Glutamatergic neuron (in vitro differentiated cells): ENCODE data around the gene APBB1IP. TPM values are rescaled to one million over a fixed set of nuclear protein-coding genes. Genes with fewer than 3 reads are reported as not detected.

Experiments used
- DNase-seq: peaks from one replicate; pipeline ENCODE4 v3.0.0; 2022
- H3K27ac Mint-ChIP-seq: one replicate; pipeline ENCODE4 v1.8.0; 2020; ENCODE audit warnings: mild to moderate bottlenecking, mixed read lengths, inconsistent platforms; ENCODE audit not compliant: unreplicated experiment
- H3K27me3 Mint-ChIP-seq: one replicate; pipeline ENCODE4 v1.8.0; 2020; ENCODE audit warnings: mild to moderate bottlenecking, moderate library complexity, mixed read lengths, inconsistent platforms; ENCODE audit not compliant: unreplicated experiment
- H3K36me3 Mint-ChIP-seq: one replicate; pipeline ENCODE4 v1.8.0; 2020; ENCODE audit warnings: mild to moderate bottlenecking, mixed read lengths, inconsistent platforms; ENCODE audit not compliant: unreplicated experiment
- H3K4me1 Mint-ChIP-seq: one replicate; pipeline ENCODE4 v1.8.0; 2020; ENCODE audit warnings: mild to moderate bottlenecking, low read depth, mixed read lengths, inconsistent platforms; ENCODE audit not compliant: unreplicated experiment
- H3K4me3 Mint-ChIP-seq: one replicate; pipeline ENCODE4 v1.8.0; 2020; ENCODE audit warnings: mild to moderate bottlenecking, mixed read lengths, inconsistent platforms; ENCODE audit not compliant: unreplicated experiment
- H3K9me3 Mint-ChIP-seq: one replicate; pipeline ENCODE4 v1.8.0; 2020; ENCODE audit warnings: mild to moderate bottlenecking, moderate library complexity, mixed read lengths, inconsistent platforms; ENCODE audit not compliant: unreplicated experiment
- total RNA-seq: library from RNA; stranded (reverse); fragmentation: NEBNext Ultra II Directional; extraction: Animal tissue kit (Norgen Biotek cat#: 25700); gene quantifications from one replicate; pipeline ENCODE4 v1.2.1, GENCODE V29; 2021; ENCODE audit not compliant: unreplicated experiment
- TF ChIP-seq, protein P1 (sequence below): fragments of 200-600 bp; sonication (generic); IDR thresholded peaks from one replicate; pipeline ENCODE4 v1.5.0; 2021; ENCODE audit not compliant: partially characterized antibody, unreplicated experiment

The APBB1IP gene
- total RNA-seq, 1 donor from 2014 or later: not detected

DNA sequence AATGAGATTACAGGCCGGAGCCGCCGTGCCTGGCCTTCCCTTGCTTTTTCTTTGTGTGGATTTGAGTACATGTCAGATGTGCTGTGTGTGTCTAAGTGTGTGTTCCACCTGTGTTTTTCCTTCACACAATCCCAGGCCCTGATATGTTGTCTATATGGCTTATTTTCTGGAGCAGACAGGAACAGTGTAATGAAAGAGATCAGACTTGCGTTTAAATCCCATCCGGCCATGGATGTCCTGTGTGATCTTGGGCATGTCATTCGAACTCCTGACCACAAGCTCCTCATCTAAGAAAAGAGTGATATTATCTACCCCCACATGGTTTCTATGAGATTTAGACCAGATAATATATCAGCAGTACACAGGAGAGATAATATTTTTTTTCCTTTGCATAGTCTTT is 37.2 kb downstream of the APBB1IP start:
- peaks cover 2% of the 10 kb centered on the region for H3K27me3 Mint-ChIP-seq
- no peak for DNase-seq

DNA sequence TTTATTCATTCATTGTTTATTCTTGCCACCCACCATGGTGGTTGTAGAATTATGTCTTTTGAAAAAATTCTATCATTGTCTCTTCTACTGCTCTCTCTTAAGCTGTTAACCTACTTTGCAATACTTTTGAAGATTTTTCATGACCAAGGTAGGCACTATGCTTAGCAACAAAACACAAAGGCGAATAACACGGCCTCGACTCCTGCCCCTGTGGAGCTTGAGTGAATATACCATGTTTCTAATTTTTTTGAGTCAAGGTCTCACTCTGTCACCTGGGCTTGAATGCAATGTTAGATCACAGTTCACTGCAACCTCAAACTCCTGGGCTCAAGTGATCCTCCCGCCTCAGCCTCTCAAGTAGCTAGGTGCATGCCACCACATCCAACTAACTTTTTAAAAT is 39.4 kb downstream of the APBB1IP start:
- no peaks in the 10 kb centered on the region for H3K4me1 Mint-ChIP-seq
- H3K27me3 Mint-ChIP-seq: peaks cover 2% of the 10 kb centered on the region
- H3K9me3 Mint-ChIP-seq: no peaks in the 10 kb centered on the region
- TF ChIP-seq, protein P1, sequence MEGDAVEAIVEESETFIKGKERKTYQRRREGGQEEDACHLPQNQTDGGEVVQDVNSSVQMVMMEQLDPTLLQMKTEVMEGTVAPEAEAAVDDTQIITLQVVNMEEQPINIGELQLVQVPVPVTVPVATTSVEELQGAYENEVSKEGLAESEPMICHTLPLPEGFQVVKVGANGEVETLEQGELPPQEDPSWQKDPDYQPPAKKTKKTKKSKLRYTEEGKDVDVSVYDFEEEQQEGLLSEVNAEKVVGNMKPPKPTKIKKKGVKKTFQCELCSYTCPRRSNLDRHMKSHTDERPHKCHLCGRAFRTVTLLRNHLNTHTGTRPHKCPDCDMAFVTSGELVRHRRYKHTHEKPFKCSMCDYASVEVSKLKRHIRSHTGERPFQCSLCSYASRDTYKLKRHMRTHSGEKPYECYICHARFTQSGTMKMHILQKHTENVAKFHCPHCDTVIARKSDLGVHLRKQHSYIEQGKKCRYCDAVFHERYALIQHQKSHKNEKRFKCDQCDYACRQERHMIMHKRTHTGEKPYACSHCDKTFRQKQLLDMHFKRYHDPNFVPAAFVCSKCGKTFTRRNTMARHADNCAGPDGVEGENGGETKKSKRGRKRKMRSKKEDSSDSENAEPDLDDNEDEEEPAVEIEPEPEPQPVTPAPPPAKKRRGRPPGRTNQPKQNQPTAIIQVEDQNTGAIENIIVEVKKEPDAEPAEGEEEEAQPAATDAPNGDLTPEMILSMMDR: no peak
- no peak overlapping the region for H3K27ac Mint-ChIP-seq
- DNase-seq: no peak
- H3K36me3 Mint-ChIP-seq: no peaks in the 10 kb centered on the region
- no peak overlapping the region for H3K4me3 Mint-ChIP-seq

More for the DNA sequence above, 37.2 kb downstream of the APBB1IP start:
- no peak overlapping the region for H3K4me3 Mint-ChIP-seq
- peaks cover 2% of the 10 kb centered on the region for H3K4me1 Mint-ChIP-seq
- H3K36me3 Mint-ChIP-seq: no peaks in the 10 kb centered on the region
- TF ChIP-seq, protein P1: no peak
- H3K9me3 Mint-ChIP-seq: no peaks in the 10 kb centered on the region
- no peak overlapping the region for H3K27ac Mint-ChIP-seq

DNA sequence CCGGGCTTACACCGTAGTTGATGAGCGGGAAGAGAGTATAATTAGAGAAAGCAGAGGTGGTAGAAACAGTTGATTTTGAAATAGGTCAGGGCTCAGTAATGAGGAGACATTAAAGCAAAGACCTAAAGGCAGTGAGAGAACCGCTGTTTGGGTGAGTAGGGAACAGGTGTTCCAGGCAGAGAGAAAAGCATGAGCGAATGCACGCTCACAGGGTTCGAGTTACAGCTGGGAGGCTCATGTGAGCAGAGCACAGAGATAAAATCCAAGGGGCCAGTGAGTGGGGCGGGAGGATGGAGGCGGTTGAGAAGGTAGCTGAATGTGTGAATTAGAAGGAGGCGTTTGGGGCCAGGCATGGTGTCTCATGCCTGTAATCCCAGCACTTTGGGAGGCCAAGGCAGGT is 39.9 kb downstream of the APBB1IP start:
- no peaks in the 10 kb centered on the region for H3K36me3 Mint-ChIP-seq
- no peak overlapping the region for H3K4me3 Mint-ChIP-seq
- H3K9me3 Mint-ChIP-seq: no peaks in the 10 kb centered on the region
- DNase-seq: no peak
- H3K4me1 Mint-ChIP-seq: no peaks in the 10 kb centered on the region
- H3K27me3 Mint-ChIP-seq: peaks cover 2% of the 10 kb centered on the region
- no peak overlapping the region for H3K27ac Mint-ChIP-seq
- TF ChIP-seq, protein P1: no peak

DNA sequence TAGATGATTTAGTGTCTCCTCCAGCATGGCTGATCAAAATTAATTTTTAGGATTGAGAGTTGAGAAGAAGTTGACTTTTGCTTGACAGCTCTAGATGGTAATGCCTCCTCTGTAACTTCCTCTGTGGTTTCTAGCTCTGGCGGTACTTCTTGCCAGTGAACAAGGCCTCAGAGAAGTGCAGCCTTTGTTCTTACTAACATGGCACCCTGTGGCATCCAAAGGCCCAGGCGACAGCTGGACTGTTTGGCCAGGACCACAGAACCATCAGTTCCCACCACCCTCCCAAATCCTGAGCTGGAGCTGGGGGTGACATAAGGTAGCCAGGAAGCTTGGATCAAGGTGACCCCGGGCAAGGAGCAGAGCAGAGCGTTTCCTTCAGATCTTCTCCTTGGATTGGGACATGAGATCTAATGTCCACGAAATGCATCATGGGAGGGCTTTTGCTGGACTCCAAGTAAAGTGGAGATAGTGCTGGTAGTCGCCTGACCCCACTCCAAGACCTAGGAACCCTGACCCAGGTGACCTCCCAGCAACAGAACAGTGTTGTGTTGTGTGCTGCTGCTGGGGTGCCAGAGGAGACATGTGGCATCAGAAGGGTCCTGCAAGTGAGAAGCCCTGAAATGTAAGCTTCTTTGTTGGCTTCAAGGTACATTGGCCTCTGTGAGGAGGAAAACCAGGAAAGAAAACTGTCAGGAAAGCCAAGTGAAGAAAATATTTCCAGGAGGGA is 41.8 kb downstream of the APBB1IP start:
- Mint-ChIP-seq H3K27ac (no peak overlapping the region), H3K4me3 (no peak overlapping the region), H3K4me1 (no peaks in the 10 kb centered on the region), H3K9me3 (no peaks in the 10 kb centered on the region), H3K27me3 (peaks cover 2% of the 10 kb centered on the region), H3K36me3 (no peaks in the 10 kb centered on the region)
- TF ChIP-seq, protein P1: no peak
- no peak for DNase-seq

DNA sequence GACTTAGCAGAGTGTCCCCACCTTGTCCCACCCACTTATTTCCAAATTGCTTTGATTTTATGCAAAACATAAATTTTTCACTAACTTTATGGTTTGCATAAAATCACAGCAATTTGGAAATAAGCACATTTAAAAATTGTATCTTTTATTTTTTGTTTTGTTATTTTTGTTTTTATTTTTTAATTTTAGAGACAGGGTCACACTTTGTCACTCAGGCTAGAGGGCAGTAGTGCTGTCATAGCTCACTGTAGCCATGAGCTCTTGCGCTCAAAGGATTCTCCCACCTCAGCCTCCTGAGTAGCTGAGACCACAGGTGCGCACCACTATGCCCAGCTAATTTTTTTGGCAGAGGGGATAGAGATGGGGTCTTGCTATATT is 43.2 kb downstream of the APBB1IP start:
- Mint-ChIP-seq H3K36me3 (no peaks in the 10 kb centered on the region), H3K9me3 (no peaks in the 10 kb centered on the region), H3K4me3 (no peak overlapping the region), H3K27ac (no peak overlapping the region), H3K4me1 (no peaks in the 10 kb centered on the region), H3K27me3 (peaks cover 2% of the 10 kb centered on the region)
- no peak for DNase-seq
- TF ChIP-seq, protein P1: no peak
